Measurements from ENCODE around the gene SLC35E3. TPM values are rescaled to one million over a fixed set of nuclear protein-coding genes. Genes with fewer than 3 reads are reported as not detected.
A peak's percentile ranks its signal among the peaks of the same experiment; 100 is the strongest.

SLC35E3 gene
- total RNA-seq, 1 donor: 5.8 TPM

GRCh38 chr12:68803948-68804656, 58.1 kb downstream of the SLC35E3 start:
- TF ChIP-seq CTCF (IDR thresholded peaks at IDR 0.05; ENCODE audit: extremely low read depth, low read depth, low read length): no peak
- Histone ChIP-seq H4K20me1 (ENCODE audit: insufficient read depth, low read length) (no peaks in the 10 kb centered on the region), H3K27ac (ENCODE audit: low read depth, low read length) (no peak overlapping the region), H3K36me3 (ENCODE audit: insufficient read depth, low read length) (no peaks in the 10 kb centered on the region), H3K9me3 (ENCODE audit: low read depth, low read length) (no peaks in the 10 kb centered on the region), H3K4me3 (ENCODE audit: insufficient read depth, low read length) (no peak overlapping the region), H3K4me2 (ENCODE audit: insufficient read depth, low read length) (no peak overlapping the region), H3K79me2 (ENCODE audit: insufficient read depth, low read length) (peaks cover 10% of the 10 kb centered on the region), H3K27me3 (ENCODE audit: insufficient read depth, low read length) (no peaks in the 10 kb centered on the region), H2AFZ (ENCODE audit: low read length) (no peak overlapping the region), H3K4me1 (ENCODE audit: insufficient read depth, low read length) (peaks cover 4% of the 10 kb centered on the region)
- no peak for DNase-seq (ENCODE audit: insufficient read length, low spot score, missing footprints)

GRCh38 chr12:68804657-68805591, 58.9 kb downstream of the SLC35E3 start:
- H3K4me2 ChIP-seq (ENCODE audit: insufficient read depth, low read length): no peak overlapping the region
- no peak for TF ChIP-seq CTCF (IDR thresholded peaks at IDR 0.05; ENCODE audit: extremely low read depth, low read depth, low read length)
- no peak for DNase-seq (ENCODE audit: insufficient read length, low spot score, missing footprints)
- no peaks in the 10 kb centered on the region for H4K20me1 ChIP-seq (ENCODE audit: insufficient read depth, low read length)
- H2AFZ ChIP-seq (ENCODE audit: low read length): no peak overlapping the region
- H3K27ac ChIP-seq (ENCODE audit: low read depth, low read length): no peak overlapping the region
- H3K27me3 ChIP-seq (ENCODE audit: insufficient read depth, low read length): no peaks in the 10 kb centered on the region
- no peak overlapping the region for H3K4me3 ChIP-seq (ENCODE audit: insufficient read depth, low read length)
- H3K4me1 ChIP-seq (ENCODE audit: insufficient read depth, low read length): peaks cover 4% of the 10 kb centered on the region
- H3K36me3 ChIP-seq (ENCODE audit: insufficient read depth, low read length): peaks cover 6% of the 10 kb centered on the region
- H3K9me3 ChIP-seq (ENCODE audit: low read depth, low read length): no peaks in the 10 kb centered on the region
- peaks cover 18% of the 10 kb centered on the region for H3K79me2 ChIP-seq (ENCODE audit: insufficient read depth, low read length)

DNA sequence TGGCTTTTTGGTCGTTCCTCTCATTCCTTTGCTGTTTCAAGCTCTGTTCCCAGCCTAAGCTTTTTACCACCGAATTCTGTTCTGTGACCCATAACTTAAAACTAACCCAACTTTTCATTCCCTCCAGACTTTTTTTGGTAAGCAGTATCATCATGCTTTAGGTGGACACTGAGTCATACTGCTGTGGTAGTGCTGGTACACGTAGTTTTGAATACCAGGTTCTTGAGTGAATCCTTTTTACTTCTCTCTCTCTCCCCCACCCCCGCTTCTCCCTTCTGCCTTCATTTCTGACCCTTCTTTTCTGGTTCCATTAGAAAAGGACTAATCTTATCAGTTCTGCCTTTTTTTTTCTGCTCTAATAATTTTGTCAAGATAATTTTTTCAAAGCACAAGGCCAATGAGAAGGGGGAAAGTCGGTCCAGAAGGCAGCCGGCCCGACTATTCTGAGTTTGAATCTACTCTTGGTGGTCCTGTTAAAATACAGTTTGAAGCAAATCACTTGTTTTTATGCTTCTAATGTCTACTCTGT, 59.7 kb downstream of the SLC35E3 start:
- Histone ChIP-seq H3K4me3 (ENCODE audit: insufficient read depth, low read length) (no peak overlapping the region), H4K20me1 (ENCODE audit: insufficient read depth, low read length) (no peaks in the 10 kb centered on the region), H3K27me3 (ENCODE audit: insufficient read depth, low read length) (no peaks in the 10 kb centered on the region), H3K27ac (ENCODE audit: low read depth, low read length) (no peak overlapping the region), H3K79me2 (ENCODE audit: insufficient read depth, low read length) (peaks cover 24% of the 10 kb centered on the region), H3K4me1 (ENCODE audit: insufficient read depth, low read length) (peaks cover 4% of the 10 kb centered on the region), H2AFZ (ENCODE audit: low read length) (no peak overlapping the region), H3K9me3 (ENCODE audit: low read depth, low read length) (no peaks in the 10 kb centered on the region), H3K36me3 (ENCODE audit: insufficient read depth, low read length) (peaks cover 12% of the 10 kb centered on the region), H3K4me2 (ENCODE audit: insufficient read depth, low read length) (no peak overlapping the region)
- TF ChIP-seq CTCF (IDR thresholded peaks at IDR 0.05; ENCODE audit: extremely low read depth, low read depth, low read length): no peak
- peak; percentile 73 for DNase-seq (ENCODE audit: insufficient read length, low spot score, missing footprints)
